Raji (cell line): Measurements from ENCODE around the gene KLF15.

Experiments
- POLR2A ChIP-seq: IDR thresholded peaks from 2 replicates; pipeline ENCODE4 v1.6.1; 2011; ENCODE audit warnings: low read depth, low read length, control low read depth; ENCODE audit not compliant: insufficient read depth

KLF15 gene

GRCh38 chr3:126314790-126315658 is 42.2 kb downstream of the KLF15 start:
- TF ChIP-seq POLR2A: no peak

GRCh38 chr3:126314305-126314789 is 42.9 kb downstream of the KLF15 start:
- TF ChIP-seq POLR2A: no peak

- no peak for TF ChIP-seq POLR2A
These were observed 43.5 kb downstream of the KLF15 start for GRCh38 chr3:126313580-126314304.

GRCh38 chr3:126313166-126313565 is 44.0 kb downstream of the KLF15 start:
- TF ChIP-seq POLR2A: no peak

- no peak for TF ChIP-seq POLR2A
These were observed 44.9 kb downstream of the KLF15 start for GRCh38 chr3:126312341-126312740.

- TF ChIP-seq POLR2A: no peak
These were observed 45.8 kb downstream of the KLF15 start for GRCh38 chr3:126311338-126311978.

- no peak for TF ChIP-seq POLR2A
These were observed 46.4 kb downstream of the KLF15 start for GRCh38 chr3:126310816-126311215.

GRCh38 chr3:126309861-126310655 is 47.1 kb downstream of the KLF15 start:
- no peak for TF ChIP-seq POLR2A

- TF ChIP-seq POLR2A: no peak
These were observed 48.0 kb downstream of the KLF15 start for GRCh38 chr3:126309165-126309564.

GRCh38 chr3:126308394-126309125 is 48.6 kb downstream of the KLF15 start:
- TF ChIP-seq POLR2A: no peak

- no peak for TF ChIP-seq POLR2A
These were observed 49.4 kb downstream of the KLF15 start for GRCh38 chr3:126307591-126308393.

GRCh38 chr3:126306888-126307482 is 50.2 kb downstream of the KLF15 start:
- no peak for TF ChIP-seq POLR2A

GRCh38 chr3:126306397-126306796 is 50.8 kb downstream of the KLF15 start:
- no peak for TF ChIP-seq POLR2A
